Stimulated activated CD8-positive, alpha-beta memory T cell treated with anti-CD3 and anti-CD28 coated beads, Interleukin-4, amount 100 ng/mL, for 4 hours (primary cell): ENCODE results near the gene TOX2.

Experiments used
- DNase-seq, 2 donors: peaks; one replicate each; pipeline ENCODE4 v3.0.0-alpha.2; 2020; ENCODE audit warnings: low read depth in 2 of 2, low spot score in 1 of 2

Gene TOX2

GRCh38 chr20:43994486-43995100 is 79.9 kb downstream of the TOX2 start:
- no peak for DNase-seq

DNA sequence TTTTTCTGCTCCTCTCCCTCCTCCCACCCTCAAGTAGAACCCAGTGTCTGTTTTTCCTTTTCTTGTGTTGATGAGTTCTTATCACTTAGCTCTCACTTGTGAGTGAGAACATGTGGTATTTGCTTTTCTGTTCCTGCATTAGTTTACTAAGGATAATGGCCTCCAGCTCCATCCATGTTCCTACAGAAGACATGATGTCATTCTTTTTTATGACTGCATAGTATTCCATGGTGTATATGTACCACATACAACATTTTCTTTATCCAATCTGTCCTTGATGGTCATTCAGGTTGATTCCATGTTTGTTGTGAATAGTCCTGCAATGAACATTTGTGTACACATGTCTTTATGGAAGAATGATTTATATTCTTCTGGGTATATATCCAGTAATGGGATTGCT is 81.0 kb downstream of the TOX2 start:
- no peak for DNase-seq

- DNase-seq: no peak
Observed at GRCh38 chr20:43996240-43996930, 81.7 kb downstream of the TOX2 start.

GRCh38 chr20:43999848-44000247 is 85.2 kb downstream of the TOX2 start:
- DNase-seq: no peak

- no peak for DNase-seq
Observed at GRCh38 chr20:44001667-44002596, 87.3 kb downstream of the TOX2 start.

GRCh38 chr20:44002861-44003260 is 88.2 kb downstream of the TOX2 start:
- no peak for DNase-seq

DNA sequence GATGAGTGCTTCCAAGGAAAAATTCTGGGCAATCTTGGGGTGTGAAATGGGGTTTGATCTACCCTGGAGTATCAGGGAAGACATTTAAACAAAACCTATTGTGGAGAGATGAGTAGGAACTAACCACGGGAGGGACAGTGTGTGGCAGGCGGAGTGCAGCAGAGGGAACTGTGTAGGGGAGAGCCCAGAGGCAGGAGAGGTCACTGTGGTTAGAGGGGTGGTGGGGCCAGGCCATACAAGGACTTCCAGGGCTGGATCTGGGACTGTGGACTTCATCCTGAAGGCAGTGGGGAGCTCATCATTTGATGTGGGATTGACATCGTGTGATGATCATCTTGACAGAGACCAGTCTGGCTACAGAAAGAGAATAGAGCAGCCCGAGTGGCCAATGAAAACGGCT is 89.0 kb downstream of the TOX2 start:
- DNase-seq: no peak

GRCh38 chr20:44004306-44004915 is 89.8 kb downstream of the TOX2 start:
- no peak for DNase-seq

DNA sequence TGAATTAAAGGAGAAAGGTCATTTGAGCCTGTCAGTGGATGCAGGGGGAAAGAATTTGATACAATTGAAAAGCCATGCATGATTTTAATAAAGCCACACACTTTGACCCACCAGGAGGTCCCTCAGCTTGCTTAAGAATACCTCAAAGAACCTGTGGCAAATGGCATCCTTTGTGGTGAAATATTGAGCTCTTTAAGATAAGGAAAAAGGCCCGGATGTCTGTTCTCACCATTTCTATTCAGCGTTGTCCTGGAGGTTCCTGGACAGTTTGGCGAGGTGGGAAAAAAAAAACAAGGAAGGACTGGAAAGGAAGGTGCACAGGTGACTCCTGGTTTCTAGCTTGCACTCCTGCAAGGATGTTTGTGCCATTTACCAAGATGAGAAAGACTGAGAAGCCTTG is 91.0 kb downstream of the TOX2 start:
- DNase-seq: no peak

DNA sequence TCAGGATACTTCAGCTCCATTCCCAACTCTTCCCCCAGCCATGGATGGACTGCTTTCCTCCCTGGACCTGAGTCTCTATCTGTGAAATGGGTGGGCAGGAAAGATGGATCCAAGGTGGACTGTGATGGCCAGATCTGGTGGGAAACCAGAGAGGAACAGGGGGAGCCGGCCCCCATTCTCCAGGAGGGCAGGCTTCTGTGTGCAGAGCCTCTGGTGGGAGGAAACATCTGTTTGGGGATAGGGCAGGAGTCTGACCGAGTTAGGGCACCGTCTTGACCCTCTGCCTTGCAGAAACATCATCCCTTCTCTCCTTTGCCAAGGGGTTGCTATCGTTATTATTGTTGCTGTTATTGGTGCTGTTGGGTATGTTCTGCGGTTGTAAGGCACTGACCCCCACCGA is 91.5 kb downstream of the TOX2 start:
- no peak for DNase-seq

DNA sequence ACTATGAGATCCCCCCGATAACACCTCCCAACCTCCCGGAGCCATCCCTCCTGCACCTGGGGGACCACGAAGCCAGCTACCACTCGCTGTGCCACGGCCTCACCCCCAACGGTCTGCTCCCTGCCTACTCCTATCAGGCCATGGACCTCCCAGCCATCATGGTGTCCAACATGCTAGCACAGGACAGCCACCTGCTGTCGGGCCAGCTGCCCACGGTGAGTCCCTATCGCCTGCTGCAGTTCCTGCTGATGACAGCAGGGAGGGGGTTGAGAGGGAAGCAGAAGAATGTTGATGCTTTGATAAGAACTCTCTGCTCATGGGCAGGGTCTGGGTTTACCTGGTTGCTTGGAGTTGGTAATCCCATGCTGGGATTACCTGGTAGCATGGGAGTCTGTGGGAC is 91.9 kb downstream of the TOX2 start:
- DNase-seq: no peak

DNA sequence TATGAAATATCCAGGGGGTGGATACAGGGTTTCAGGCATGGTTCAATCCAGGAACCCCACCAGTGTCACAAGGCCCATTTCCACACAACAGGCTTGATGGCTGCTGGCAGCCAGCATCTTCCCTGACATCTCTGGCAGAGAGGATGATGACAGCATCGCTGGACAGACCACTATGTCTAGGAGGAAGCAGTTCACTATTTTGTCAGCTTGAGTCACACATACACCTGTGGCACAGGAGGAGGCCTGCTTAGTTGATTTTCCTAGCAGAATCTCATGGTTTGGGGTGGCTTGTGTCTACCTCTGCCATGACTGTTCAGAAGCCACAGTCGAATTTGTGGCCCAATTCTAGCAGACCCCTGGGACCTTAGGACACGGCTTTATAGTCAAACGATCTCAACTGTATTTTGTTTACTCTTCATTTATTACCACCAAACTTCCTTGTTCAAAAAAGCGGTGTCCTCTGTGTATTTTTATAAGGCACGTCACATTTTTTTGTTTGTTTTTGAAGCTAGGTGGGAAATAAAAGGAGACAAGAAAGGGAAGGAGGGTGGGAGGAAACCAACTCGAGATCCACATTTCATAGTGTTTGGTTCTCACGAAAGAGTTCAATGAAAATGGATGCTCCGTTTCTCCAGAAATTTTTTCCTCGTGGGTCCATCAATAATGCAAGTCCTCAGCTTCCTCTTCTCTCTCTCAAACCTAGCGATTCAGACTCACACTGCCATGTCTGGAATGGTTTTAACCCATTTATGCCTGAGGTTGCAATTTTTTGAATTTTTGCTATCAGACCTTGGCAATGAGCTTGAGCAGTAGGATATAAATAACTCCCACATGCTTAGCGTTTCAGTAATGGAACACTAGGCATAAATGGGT is 94.4 kb downstream of the TOX2 start:
- DNase-seq: no peak

DNA sequence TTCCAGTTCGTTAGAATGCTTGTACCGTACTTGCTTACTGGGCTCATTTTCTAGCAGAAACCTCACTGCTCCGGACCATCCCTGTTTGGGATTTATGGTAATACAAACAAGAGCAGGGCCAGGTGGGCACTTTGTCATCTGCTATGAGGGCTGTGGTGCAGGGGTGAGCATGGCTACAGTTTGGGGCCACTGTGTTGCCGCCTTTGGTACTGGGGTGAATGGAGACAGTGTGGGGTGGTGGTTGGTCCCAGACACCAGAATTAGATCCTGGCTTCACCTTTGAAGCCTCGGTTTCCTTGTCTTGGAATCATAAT is 95.0 kb downstream of the TOX2 start:
- DNase-seq: no peak

DNA sequence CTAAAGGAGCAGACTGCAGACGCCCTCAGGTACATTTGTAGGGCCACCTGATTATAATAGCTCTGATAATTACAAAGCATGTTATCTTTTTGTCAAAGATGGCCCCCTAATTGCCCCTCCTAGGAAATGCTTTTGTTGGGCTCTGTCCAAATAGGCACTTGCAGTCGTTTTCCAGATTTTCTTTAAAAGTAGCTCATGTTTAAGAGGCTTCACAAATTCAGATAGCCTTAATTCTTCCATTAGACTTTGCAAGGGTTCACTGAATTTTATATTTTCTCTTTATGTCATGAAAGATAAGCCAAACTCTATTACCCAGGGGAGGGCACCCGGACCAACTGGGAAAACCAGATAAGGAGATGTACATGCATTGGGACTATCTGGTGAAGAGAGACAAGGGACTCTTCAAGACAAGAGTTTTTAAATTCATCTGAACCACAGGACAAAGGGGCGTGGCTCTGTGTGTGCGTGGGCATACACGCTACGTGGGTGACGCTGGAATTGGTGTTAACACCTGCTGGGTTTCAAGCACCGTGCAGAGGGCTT is 95.6 kb downstream of the TOX2 start:
- no peak for DNase-seq

- DNase-seq: no peak
Observed at GRCh38 chr20:44011251-44011940, 96.7 kb downstream of the TOX2 start.

DNA sequence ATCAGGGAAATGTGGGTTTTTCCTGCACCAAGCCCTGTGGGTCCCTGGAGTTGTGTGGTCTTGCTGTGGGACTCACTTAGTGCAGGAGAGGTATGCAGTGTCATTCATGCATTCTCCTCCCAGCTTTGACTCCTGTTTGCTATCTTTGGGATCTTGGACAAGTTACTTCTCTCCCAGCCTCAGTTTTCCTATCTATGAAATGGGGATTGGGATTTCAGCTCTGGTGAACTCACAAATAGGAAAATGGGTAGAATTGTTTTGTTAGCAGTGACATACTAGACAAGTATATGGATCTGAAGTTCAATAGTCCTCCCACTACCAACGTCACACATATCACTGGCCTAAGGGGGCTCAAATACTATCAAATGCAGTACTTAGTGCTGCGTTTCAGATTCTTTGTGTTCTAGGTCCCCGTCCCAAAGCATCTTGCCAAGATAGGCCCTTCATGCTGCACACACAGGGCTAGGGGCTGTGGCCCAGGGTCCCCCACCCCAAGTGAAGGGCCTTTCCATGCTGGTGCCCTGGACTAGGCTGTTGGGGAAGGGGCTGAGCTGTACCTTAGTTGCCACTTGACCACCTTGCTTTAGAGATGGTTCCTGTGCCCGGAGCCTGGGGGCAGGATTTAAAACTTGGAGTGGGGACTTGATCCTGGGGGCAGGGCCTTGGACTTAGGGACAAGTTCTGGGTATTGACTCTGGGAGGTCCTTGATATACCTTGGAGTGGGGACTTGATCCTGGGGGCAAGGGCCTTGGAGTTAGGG is 98.0 kb downstream of the TOX2 start:
- no peak for DNase-seq

DNA sequence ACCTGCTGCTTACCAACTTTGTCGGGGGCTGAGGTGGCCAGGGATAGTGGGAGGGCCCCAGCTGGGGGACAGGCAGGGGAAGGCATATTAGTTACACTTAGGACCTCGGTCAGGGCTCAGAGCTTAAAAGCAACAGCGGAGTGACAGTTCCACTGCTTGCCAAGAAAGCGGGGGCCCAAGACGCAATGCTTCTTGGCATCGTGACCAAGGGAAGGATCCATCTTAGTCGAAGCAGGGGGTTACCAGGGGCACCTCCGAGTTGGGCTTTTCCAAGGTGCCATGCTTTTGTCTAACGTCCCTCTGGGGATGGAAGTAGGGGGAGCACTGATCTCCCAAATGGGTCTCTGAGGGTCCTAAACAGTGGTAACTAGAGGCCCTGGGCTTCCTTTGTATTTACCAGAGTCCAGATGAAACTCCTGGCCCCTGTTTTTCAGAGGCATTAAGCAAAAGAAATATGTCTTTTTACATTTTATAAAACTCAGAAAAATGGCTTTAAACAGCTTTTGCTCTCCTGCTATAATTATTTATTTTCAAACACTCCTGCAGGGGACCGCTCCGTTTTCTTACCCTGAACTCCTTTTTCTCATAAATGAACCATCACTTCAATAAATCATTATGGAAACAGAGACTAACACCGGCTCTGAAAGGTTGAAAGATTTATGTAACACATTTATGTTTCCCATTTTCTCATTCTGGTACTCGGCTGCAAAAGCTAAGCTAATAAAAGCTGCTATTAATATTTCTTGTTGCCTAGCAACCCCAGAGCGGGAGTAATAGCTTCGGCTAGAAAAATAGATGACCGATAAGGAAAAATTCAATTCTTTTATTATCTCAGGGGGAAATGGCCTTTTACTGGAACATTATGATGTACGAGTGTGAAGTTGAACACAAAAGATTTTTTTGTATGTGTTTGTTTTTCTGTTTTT is 100.4 kb downstream of the TOX2 start:
- no peak for DNase-seq

DNA sequence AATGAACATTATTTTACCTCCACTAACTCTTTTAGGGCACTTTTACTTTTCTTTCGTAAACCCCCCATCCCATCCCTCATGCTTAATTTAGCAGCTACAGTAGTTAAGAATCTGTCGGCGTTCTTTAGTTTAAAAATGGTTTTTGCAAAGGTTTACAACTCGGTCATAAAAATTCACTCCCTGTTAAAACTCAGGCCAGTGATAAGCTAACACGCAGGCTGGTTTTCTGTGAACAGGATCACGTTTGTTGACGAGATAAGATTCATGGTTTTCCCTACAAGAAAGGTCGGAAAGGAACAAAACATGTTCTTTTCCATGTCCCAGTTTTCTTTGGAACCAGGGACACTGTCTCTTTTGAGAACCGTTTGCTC is 101.1 kb downstream of the TOX2 start:
- no peak for DNase-seq
